Measurements from ENCODE around the gene PSMD2. TPM values are rescaled to one million over a fixed set of nuclear protein-coding genes. Genes with fewer than 3 reads are reported as not detected.

The PSMD2 gene
- total and polyA plus RNA-seq, 10 of the 15 experiments (the other 5 are each of a cell fraction or from before 2014, with no cell fraction given) = 103 to 515 (median 197) TPM

- Histone ChIP-seq H3K4me3 (no peak overlapping the region), H3K9ac (ENCODE audit: control insufficient read depth, insufficient read depth, low read length) (no peak overlapping the region), H3K4me2 (ENCODE audit: control insufficient read depth, insufficient read depth) (no peak overlapping the region), H2AFZ (ENCODE audit: control insufficient read depth, low read depth, low read length) (no peak overlapping the region), H3K4me1 (ENCODE audit: control insufficient read depth, insufficient read depth, low read length) (peaks cover under 1% of the 10 kb centered on the region; the same call in 1 of the 2 replicates), H3K27ac (ENCODE audit: control insufficient read depth, insufficient read depth) (no peak overlapping the region), H3K79me2 (ENCODE audit: control insufficient read depth, insufficient read depth, low read length) (peaks cover 37% of the 10 kb centered on the region), H3K27me3 (replicated peaks in 1 of 2; ENCODE audit: control insufficient read depth in 2 of 2, insufficient read depth in 2 of 2, low read length in 1 of 2) (no peaks in the 10 kb centered on the region), H3K36me3 (ENCODE audit: control insufficient read depth in 2 of 2, insufficient read depth in 2 of 2, low read length in 1 of 2) (peaks cover 63 to 75% of the 10 kb centered on the region in 2 experiments), H3K9me3 (replicated peaks; ENCODE audit: control insufficient read depth, insufficient read depth, low read length) (no peaks in the 10 kb centered on the region), H4K20me1 (ENCODE audit: control insufficient read depth, insufficient read depth) (peaks cover 5% of the 10 kb centered on the region)
- POLR2A ChIA-PET = no interaction called here
- WGBS (ENCODE audit: insufficient coverage, insufficient replicate concordance, low lambda C conversion rate, missing lambda C conversion rate) = 97% methylated on average over 5 of the region's 5 CpGs
- in situ Hi-C loops (cut with MboI) = no loop called here
- no TSS peak for BruUV-seq (replicated peaks)
- RAD21 ChIA-PET (ENCODE audit: unreplicated experiment) = no interaction called here
- TF ChIP-seq HDGF (IDR thresholded peaks at IDR 0.05) (no peak), ZNF207 (IDR thresholded peaks at IDR 0.05; ENCODE audit: borderline replicate concordance) (no peak), POLR2A (IDR thresholded peaks at IDR 0.05; ENCODE audit: low read depth, low read length) (peak; percentile 51), POLR2AphosphoS5 (IDR thresholded peaks at IDR 0.05; ENCODE audit: low read length) (0 out of 2 replicates have a peak, but pooled peaks have one; percentile 8), IKZF1 (conservative IDR thresholded peaks at IDR 0.05) (no peak)
- CTCF ChIA-PET = no interaction called here
- intact Hi-C loops (cut with micrococcal nuclease; ENCODE audit: unreplicated experiment) = no loop called here
- SMC1A ChIA-PET (ENCODE audit: uncharacterized antibody, unreplicated experiment) = no interaction called here
- DNase-seq (ENCODE audit: low read depth, low spot score) (no peak), ATAC-seq (no peak), FAIRE-seq (no peak)
Measured at GRCh38 chr3:184321666-184322065, 22.6 kb downstream of the PSMD2 start.

DNA sequence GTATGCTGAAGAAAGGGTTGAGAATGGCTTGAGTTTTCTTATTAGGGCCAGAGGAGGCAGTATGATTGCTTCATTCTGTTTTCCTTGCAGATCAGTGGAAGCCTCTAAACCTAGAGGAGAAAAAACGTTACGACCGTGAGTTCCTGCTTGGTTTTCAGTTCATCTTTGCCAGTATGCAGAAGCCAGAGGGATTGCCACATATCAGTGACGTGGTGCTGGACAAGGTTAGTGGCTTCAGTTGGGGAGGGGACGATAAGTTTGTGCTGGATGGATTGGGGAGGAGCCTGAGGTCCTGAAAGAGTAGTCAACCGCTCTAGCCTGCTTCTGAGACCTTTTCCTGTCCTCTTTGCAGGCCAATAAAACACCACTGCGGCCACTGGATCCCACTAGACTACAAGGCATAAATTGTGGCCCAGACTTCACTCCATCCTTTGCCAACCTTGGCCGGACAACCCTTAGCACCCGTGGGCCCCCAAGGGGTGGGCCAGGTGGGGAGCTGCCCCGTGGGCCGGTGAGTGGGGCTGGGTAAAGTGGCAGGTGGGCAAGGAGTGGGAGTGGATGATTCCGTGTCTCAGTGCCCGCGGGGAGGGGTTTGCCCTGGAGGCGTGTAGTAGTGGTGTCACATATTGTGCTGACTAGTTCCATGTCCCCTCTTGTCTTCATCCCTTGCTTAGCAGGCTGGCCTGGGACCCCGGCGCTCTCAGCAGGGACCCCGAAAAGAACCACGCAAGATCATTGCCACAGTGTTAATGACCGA is 23.9 kb downstream of the PSMD2 start:
- FAIRE-seq = no peak
- ChIA-PET SMC1A (ENCODE audit: uncharacterized antibody, unreplicated experiment) (interaction anchor here (0.6 kb wide), 1 partner anchor 229 kb away, joined by 3 read pairs; no protein-coding TSS in a partner anchor), CTCF (no interaction called here), RAD21 (ENCODE audit: unreplicated experiment) (no interaction called here), POLR2A (no interaction called here)
- H3K4me2 ChIP-seq (ENCODE audit: control insufficient read depth, insufficient read depth) = no peak overlapping the region
- no peak for DNase-seq (ENCODE audit: low read depth, low spot score)
- H2AFZ ChIP-seq (ENCODE audit: control insufficient read depth, low read depth, low read length) = no peak overlapping the region
- H4K20me1 ChIP-seq (ENCODE audit: control insufficient read depth, insufficient read depth) = no peaks in the 10 kb centered on the region; the same call in none of the 2 replicates
- no peak for ATAC-seq
- in situ Hi-C loops (cut with MboI) (no loop called here), intact Hi-C loops (cut with micrococcal nuclease; ENCODE audit: unreplicated experiment) (no loop called here)
- 91% methylated on average over 20 of the region's 20 CpGs for WGBS (ENCODE audit: insufficient coverage, insufficient replicate concordance, low lambda C conversion rate, missing lambda C conversion rate)
- TSS peak; percentile 41 for BruUV-seq (replicated peaks)
- no peaks in the 10 kb centered on the region for H3K9me3 ChIP-seq (replicated peaks; ENCODE audit: control insufficient read depth, insufficient read depth, low read length)
- no peak overlapping the region for H3K27ac ChIP-seq (ENCODE audit: control insufficient read depth, insufficient read depth)
- peaks cover 25% of the 10 kb centered on the region for H3K79me2 ChIP-seq (ENCODE audit: control insufficient read depth, insufficient read depth, low read length)
- no peaks in the 10 kb centered on the region; the same call in 1 of the 2 replicates for H3K4me1 ChIP-seq (ENCODE audit: control insufficient read depth, insufficient read depth, low read length)
- TF ChIP-seq WRNIP1 (IDR thresholded peaks at IDR 0.05; ENCODE audit: borderline replicate concordance, low read depth, low read length) (no peak), POLR2AphosphoS5 (IDR thresholded peaks at IDR 0.05; ENCODE audit: low read length) (0 out of 2 replicates have a peak, but pooled peaks have one; percentile 41), CBX3 (IDR thresholded peaks at IDR 0.05; ENCODE audit: borderline replicate concordance, low read depth) (no peak), CHD2 (IDR thresholded peaks at IDR 0.05; ENCODE audit: borderline replicate concordance, low read depth, low read length) (no peak), POLR2A (IDR thresholded peaks at IDR 0.05; ENCODE audit: low read depth, low read length) (peak; percentile 43; the same call in 1 of the 2 replicates)
- TF ChIP-seq, protein P1, sequence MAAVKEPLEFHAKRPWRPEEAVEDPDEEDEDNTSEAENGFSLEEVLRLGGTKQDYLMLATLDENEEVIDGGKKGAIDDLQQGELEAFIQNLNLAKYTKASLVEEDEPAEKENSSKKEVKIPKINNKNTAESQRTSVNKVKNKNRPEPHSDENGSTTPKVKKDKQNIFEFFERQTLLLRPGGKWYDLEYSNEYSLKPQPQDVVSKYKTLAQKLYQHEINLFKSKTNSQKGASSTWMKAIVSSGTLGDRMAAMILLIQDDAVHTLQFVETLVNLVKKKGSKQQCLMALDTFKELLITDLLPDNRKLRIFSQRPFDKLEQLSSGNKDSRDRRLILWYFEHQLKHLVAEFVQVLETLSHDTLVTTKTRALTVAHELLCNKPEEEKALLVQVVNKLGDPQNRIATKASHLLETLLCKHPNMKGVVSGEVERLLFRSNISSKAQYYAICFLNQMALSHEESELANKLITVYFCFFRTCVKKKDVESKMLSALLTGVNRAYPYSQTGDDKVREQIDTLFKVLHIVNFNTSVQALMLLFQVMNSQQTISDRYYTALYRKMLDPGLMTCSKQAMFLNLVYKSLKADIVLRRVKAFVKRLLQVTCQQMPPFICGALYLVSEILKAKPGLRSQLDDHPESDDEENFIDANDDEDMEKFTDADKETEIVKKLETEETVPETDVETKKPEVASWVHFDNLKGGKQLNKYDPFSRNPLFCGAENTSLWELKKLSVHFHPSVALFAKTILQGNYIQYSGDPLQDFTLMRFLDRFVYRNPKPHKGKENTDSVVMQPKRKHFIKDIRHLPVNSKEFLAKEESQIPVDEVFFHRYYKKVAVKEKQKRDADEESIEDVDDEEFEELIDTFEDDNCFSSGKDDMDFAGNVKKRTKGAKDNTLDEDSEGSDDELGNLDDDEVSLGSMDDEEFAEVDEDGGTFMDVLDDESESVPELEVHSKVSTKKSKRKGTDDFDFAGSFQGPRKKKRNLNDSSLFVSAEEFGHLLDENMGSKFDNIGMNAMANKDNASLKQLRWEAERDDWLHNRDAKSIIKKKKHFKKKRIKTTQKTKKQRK (IDR thresholded peaks at IDR 0.05; ENCODE audit: low read depth, low read length) = no peak
- TF ChIP-seq, protein P2, sequence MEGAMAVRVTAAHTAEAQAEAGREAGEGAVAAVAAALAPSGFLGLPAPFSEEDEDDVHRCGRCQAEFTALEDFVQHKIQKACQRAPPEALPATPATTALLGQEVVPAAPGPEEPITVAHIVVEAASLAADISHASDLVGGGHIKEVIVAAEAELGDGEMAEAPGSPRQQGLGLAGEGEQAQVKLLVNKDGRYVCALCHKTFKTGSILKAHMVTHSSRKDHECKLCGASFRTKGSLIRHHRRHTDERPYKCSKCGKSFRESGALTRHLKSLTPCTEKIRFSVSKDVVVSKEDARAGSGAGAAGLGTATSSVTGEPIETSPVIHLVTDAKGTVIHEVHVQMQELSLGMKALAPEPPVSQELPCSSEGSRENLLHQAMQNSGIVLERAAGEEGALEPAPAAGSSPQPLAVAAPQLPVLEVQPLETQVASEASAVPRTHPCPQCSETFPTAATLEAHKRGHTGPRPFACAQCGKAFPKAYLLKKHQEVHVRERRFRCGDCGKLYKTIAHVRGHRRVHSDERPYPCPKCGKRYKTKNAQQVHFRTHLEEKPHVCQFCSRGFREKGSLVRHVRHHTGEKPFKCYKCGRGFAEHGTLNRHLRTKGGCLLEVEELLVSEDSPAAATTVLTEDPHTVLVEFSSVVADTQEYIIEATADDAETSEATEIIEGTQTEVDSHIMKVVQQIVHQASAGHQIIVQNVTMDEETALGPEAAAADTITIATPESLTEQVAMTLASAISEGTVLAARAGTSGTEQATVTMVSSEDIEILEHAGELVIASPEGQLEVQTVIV (IDR thresholded peaks at IDR 0.05; ENCODE audit: borderline replicate concordance, partially characterized antibody) = no peak
- no peaks in the 10 kb centered on the region for H3K27me3 ChIP-seq (replicated peaks in 1 of 2; ENCODE audit: control insufficient read depth in 2 of 2, insufficient read depth in 2 of 2, low read length in 1 of 2)
- H3K36me3 ChIP-seq (ENCODE audit: control insufficient read depth in 2 of 2, insufficient read depth in 2 of 2, low read length in 1 of 2) = peaks cover 68 to 76% of the 10 kb centered on the region in 2 experiments
- H3K9ac ChIP-seq (ENCODE audit: control insufficient read depth, insufficient read depth, low read length) = no peak overlapping the region
- H3K4me3 ChIP-seq = no peak overlapping the region

All from GM12878 (cell line).